Spleen (tissue), 11 donors: Measurements from ENCODE around the gene GTF2A1. TPM values are rescaled to one million over a fixed set of nuclear protein-coding genes. Genes with fewer than 3 reads are reported as not detected.
"Not testable (repeated sequence)": the region's sequence is repeated elsewhere in the genome, so short reads cannot be mapped to it uniquely, and the experiment has no call there.

ENCODE experiments used
- DNase-seq: peaks from one replicate; pipeline ENCODE4 v3.0.0-alpha.2; 2020
- H3K27ac ChIP-seq, 8 donors: fragments of 200-600 bp; sonication (generic) in 7 of 8; 1 replicate in 4 of 8; 2 replicates in 4 of 8; pipeline versions ENCODE4 v1.5.0 to v1.8.0; 2016 to 2021; ENCODE audit warnings: inconsistent platforms in 4 of 8, mild to moderate bottlenecking in 4 of 8, moderate library complexity in 1 of 8
- H3K27me3 ChIP-seq, 7 donors: fragments of 200-600 bp; sonication (generic) in 6 of 7; replicated peaks in 1 of 7; 1 replicate in 4 of 7; 2 replicates in 3 of 7; pipeline versions ENCODE4 v1.5.0 to v1.8.0; 2016 to 2021; ENCODE audit warnings: inconsistent platforms in 3 of 7, mild to moderate bottlenecking in 1 of 7
- H3K36me3 ChIP-seq, 6 donors: fragments of 200-600 bp; sonication (generic) in 5 of 6; 1 replicate in 4 of 6; 2 replicates in 2 of 6; pipeline versions ENCODE4 v1.5.0 to v1.8.0; 2016 to 2021; ENCODE audit warnings: inconsistent platforms in 2 of 6
- H3K4me1 ChIP-seq, 6 donors: fragments of 200-600 bp; sonication (generic) in 5 of 6; 1 replicate in 3 of 6; 2 replicates in 3 of 6; pipeline versions ENCODE4 v1.5.0 to v1.8.0; 2016 to 2021; ENCODE audit warnings: inconsistent platforms in 3 of 6
- H3K4me3 ChIP-seq, 8 donors: fragments of 200-600 bp; sonication (generic) in 7 of 8; 1 replicate in 4 of 8; 2 replicates in 4 of 8; pipeline versions ENCODE4 v1.5.0 to v1.8.0; 2016 to 2021; ENCODE audit warnings: inconsistent platforms in 4 of 8, mild to moderate bottlenecking in 4 of 8, moderate library complexity in 2 of 8
- H3K9me3 ChIP-seq, 8 donors: fragments of 200-600 bp; sonication (generic) in 7 of 8; 1 replicate in 4 of 8; 2 replicates in 4 of 8; pipeline versions ENCODE4 v1.5.0 to v1.8.0; 2016 to 2021; ENCODE audit warnings: inconsistent platforms in 4 of 8
- POLR2A ChIP-seq, 3 donors: fragments of 450-650 bp; IDR thresholded peaks; one replicate each; pipeline ENCODE4 v1.5.1; 2017; ENCODE audit warnings: antibody characterized with exemption in 3 of 3, mild to moderate bottlenecking in 1 of 3
- POLR2AphosphoS5 ChIP-seq, 3 donors: sonication (generic); formaldehyde crosslinking; IDR thresholded peaks; one replicate each; pipeline ENCODE4 v1.5.1; 2017; ENCODE audit warnings: antibody characterized with exemption in 3 of 3
- WGBS, 5 donors: extraction: QIAGEN DNeasy Blood & Tissue Kit in 3 of 5; methylation state at CpG; one replicate each; pipeline versions ENCODE4 v1.1.5 to v1.1.7; 2013 to 2018; 5-methylcytosine and 5-hydroxymethylcytosine counted together
- intact Hi-C: fragments of 100-400 bp; cut with DNase I; formaldehyde crosslinking; loops from one replicate; pipeline ENCODE4 v1.15.0; 2023; ENCODE audit warnings: low total_unique reads
- polyA plus RNA-seq, 3 donors: library from polyadenylated mRNA; stranded (reverse); fragments of 200-250 nt; gene quantifications; one replicate each; pipeline ENCODE4 v1.2.1, GENCODE V29; 2013
- total RNA-seq, 7 donors: library from RNA; depleted of rRNA in 3 of 7; stranded (reverse); fragments of >200 nt in 3 of 7; fragmentation: NEBNext Ultra II Directional in 4 of 7; extraction: Animal tissue kit (Norgen Biotek cat#: 25700) in 4 of 7; gene quantifications; one replicate each; pipeline versions ENCODE4 v1.1.0 to v1.2.1, GENCODE V29; 2016 to 2021
- TF ChIP-seq, protein P1 (sequence below), 11 experiments: fragments of 200-600 bp in 7 of 11; fragments of 450-650 bp in 4 of 11; sonication (generic) in 4 of 11; IDR thresholded peaks in 8 of 11; conservative IDR thresholded peaks in 3 of 11; 1 replicate in 7 of 11; 2 replicates in 4 of 11; pipeline versions ENCODE4 v1.4.0 to v1.8.0; 2016 to 2021; ENCODE audit warnings: antibody characterized with exemption in 11 of 11, inconsistent platforms in 4 of 11, mild to moderate bottlenecking in 1 of 11
- donor health status: healthy with polysubstance abuse.
- donor health status: DM: no; HTN: no; CAD: no; lungs with moderate emphysema.
- donor health status: DM: no; HTN: no; CAD: no.
- donor health status: Bipolar disorder and iron deficiency.
- donor health status: healthy.
- donor health status: DM: no; HTN: no; CAD: no.
- donor health status: DM: yes; HTN: yes; CAD: no.

The GTF2A1 gene
- total and polyA plus RNA-seq, 10 donors, result 5.1 to 40.7 (median 27.5) TPM

DNA sequence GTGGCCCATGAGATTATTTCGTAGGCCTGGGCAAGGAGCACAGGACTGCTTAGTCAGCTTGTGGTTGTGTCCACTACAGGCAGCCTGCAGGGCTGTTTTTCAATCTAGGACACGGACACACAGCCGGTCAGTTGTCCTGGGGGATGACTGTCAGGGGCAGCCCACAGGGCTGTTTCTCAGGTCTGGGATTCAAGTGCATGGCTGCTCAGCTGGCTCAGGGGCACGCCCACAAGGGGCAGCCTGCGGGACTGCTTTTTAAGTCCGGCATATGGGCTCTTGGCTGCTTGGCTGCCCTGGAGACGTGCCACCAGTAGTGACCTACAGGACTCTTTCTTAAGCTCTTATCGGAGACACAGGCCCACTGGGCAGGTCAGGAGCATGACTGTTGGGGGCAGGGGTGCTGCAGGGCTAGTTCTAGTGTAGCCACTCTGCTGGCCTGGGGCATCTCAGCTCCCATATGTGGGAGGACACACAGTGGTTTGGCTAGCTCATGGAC lies 26.6 kb upstream of the GTF2A1 start:
- peaks cover 0 to 22% (median 15%) of the 10 kb centered on the region in 8 donors for H3K9me3 ChIP-seq
- no peaks in the 10 kb centered on the region for H3K27me3 ChIP-seq
- no peaks in the 10 kb centered on the region for H3K36me3 ChIP-seq
- peak; percentile 61 for DNase-seq
- intact Hi-C loops, result no loop called here
- H3K4me3 ChIP-seq, result no peak overlapping the region
- TF ChIP-seq, protein P1, sequence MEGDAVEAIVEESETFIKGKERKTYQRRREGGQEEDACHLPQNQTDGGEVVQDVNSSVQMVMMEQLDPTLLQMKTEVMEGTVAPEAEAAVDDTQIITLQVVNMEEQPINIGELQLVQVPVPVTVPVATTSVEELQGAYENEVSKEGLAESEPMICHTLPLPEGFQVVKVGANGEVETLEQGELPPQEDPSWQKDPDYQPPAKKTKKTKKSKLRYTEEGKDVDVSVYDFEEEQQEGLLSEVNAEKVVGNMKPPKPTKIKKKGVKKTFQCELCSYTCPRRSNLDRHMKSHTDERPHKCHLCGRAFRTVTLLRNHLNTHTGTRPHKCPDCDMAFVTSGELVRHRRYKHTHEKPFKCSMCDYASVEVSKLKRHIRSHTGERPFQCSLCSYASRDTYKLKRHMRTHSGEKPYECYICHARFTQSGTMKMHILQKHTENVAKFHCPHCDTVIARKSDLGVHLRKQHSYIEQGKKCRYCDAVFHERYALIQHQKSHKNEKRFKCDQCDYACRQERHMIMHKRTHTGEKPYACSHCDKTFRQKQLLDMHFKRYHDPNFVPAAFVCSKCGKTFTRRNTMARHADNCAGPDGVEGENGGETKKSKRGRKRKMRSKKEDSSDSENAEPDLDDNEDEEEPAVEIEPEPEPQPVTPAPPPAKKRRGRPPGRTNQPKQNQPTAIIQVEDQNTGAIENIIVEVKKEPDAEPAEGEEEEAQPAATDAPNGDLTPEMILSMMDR (IDR thresholded peaks at IDR 0.05 in 8 of 11, conservative IDR thresholded peaks at IDR 0.05 in 3 of 11), result no peak
- TF ChIP-seq POLR2AphosphoS5 (IDR thresholded peaks at IDR 0.05) (no peak), POLR2A (IDR thresholded peaks at IDR 0.05) (no peak)
- no peaks in the 10 kb centered on the region for H3K4me1 ChIP-seq
- 63 to 78% (median 74%) methylated on average over 5 to 8 of the region's 8 CpGs for WGBS, 5 donors
- no peak overlapping the region for H3K27ac ChIP-seq

GRCh38 chr14:81246461-81247270 lies 25.9 kb upstream of the GTF2A1 start:
- 87 to 93% (median 89%) methylated on average over 15 to 19 of the region's 19 CpGs for WGBS, 5 donors
- Histone ChIP-seq H3K36me3 (no peaks in the 10 kb centered on the region), H3K27me3 (no peaks in the 10 kb centered on the region), H3K9me3 (peaks cover 0 to 28% (median 17%) of the 10 kb centered on the region in 8 donors), H3K4me1 (no peaks in the 10 kb centered on the region), H3K27ac (no peak overlapping the region), H3K4me3 (no peak overlapping the region)
- no peak for DNase-seq
- intact Hi-C loops, result no loop called here
- TF ChIP-seq POLR2AphosphoS5 (IDR thresholded peaks at IDR 0.05) (no peak), POLR2A (IDR thresholded peaks at IDR 0.05) (no peak)
- TF ChIP-seq, protein P1 (IDR thresholded peaks at IDR 0.05 in 8 of 11, conservative IDR thresholded peaks at IDR 0.05 in 3 of 11), result no peak

- no peaks in the 10 kb centered on the region for H3K4me1 ChIP-seq
- TF ChIP-seq, protein P1 (IDR thresholded peaks at IDR 0.05 in 8 of 11, conservative IDR thresholded peaks at IDR 0.05 in 3 of 11), result no peak
- TF ChIP-seq POLR2AphosphoS5 (IDR thresholded peaks at IDR 0.05), result no peak
- WGBS, 5 donors, result 50 to 72% (median 69%) methylated on average over 1 of the region's 1 CpG
- H3K36me3 ChIP-seq, result no peaks in the 10 kb centered on the region
- H3K27ac ChIP-seq, result no peak overlapping the region
- H3K9me3 ChIP-seq, result peaks cover 0 to 28% (median 17%) of the 10 kb centered on the region in 8 donors
- H3K27me3 ChIP-seq, result no peaks in the 10 kb centered on the region
- intact Hi-C loops, result no loop called here
- no peak overlapping the region for H3K4me3 ChIP-seq
- DNase-seq, result no peak
Observed at GRCh38 chr14:81245771-81246170, 25.0 kb upstream of the GTF2A1 start.

GRCh38 chr14:81244431-81244830 lies 23.7 kb upstream of the GTF2A1 start:
- not testable (repeated sequence) for H3K27ac ChIP-seq

More at GRCh38 chr14:81244431-81244830, 23.7 kb upstream of the GTF2A1 start:
- intact Hi-C loops, H3K27me3 ChIP-seq, H3K4me3 ChIP-seq, H3K36me3 ChIP-seq, DNase-seq, H3K4me1 ChIP-seq: not testable (repeated sequence)
- H3K9me3 ChIP-seq, result peaks cover 0 to 28% (median 17%) of the 10 kb centered on the region in 8 donors
- WGBS, 5 donors, result 93 to 98% (median 97%) methylated on average over 6 to 28 of the region's 28 CpGs
